K562 (cell line): ENCODE data around the gene MPRIP. TPM values are rescaled to one million over a fixed set of nuclear protein-coding genes. Genes with fewer than 3 reads are reported as not detected.

Experiments
- BRD4 ChIP-seq: fragments of 200-600 bp; sonication (generic); IDR thresholded peaks from 2 replicates; pipeline ENCODE4 v1.6.1; 2017; ENCODE audit warnings: inconsistent platforms
- CREM ChIP-seq: IDR thresholded peaks from 2 replicates; pipeline ENCODE4 v1.6.1; 2014; ENCODE audit warnings: antibody characterized with exemption, low read depth
- ELK1 ChIP-seq: sonication (generic); formaldehyde crosslinking; IDR thresholded peaks from 2 replicates; pipeline ENCODE4 v1.8.1; 2022; ENCODE audit warnings: missing genetic modification reagents
- FOXK2 ChIP-seq, 2 experiments: fragments of 450-650 bp; IDR thresholded peaks in 1 of 2; conservative IDR thresholded peaks in 1 of 2; 2 replicates each; pipeline ENCODE4 v1.6.1; 2016; ENCODE audit warnings: low read depth in 2 of 2, mild to moderate bottlenecking in 1 of 2
- KLF6 ChIP-seq: fragments of 250-450 bp; sonication (Bioruptor Pico); IDR thresholded peaks from 2 replicates; pipeline ENCODE4 v1.4.0; 2020; ENCODE audit warnings: mild to moderate bottlenecking, moderate library complexity, borderline replicate concordance
- MXI1 ChIP-seq: IDR thresholded peaks from 2 replicates; pipeline ENCODE4 v1.6.1; 2011; ENCODE audit warnings: low read depth, mild to moderate bottlenecking, improper control_type of control experiment, low read length
- NBN ChIP-seq: fragments of 450-650 bp; IDR thresholded peaks from 2 replicates; pipeline ENCODE4 v1.6.1; 2016; ENCODE audit warnings: low read depth, mild to moderate bottlenecking
- NCOA2 ChIP-seq, 2 experiments: fragments of 450-650 bp; IDR thresholded peaks; 2 replicates each; pipeline ENCODE4 v1.6.1; 2018; ENCODE audit warnings: mild to moderate bottlenecking in 2 of 2, moderate library complexity in 1 of 2; ENCODE audit not compliant: partially characterized antibody in 2 of 2
- NR0B1 ChIP-seq: fragments of 450-650 bp; IDR thresholded peaks from one replicate; pipeline ENCODE4 v1.6.1; 2018; ENCODE audit warnings: mild to moderate bottlenecking, moderate library complexity; ENCODE audit not compliant: partially characterized antibody
- RBM14 ChIP-seq: fragments of 200-400 bp; formaldehyde crosslinking; IDR thresholded peaks from 2 replicates; pipeline ENCODE4 v1.6.1; 2018; ENCODE audit warnings: low read depth, mild to moderate bottlenecking, low read length, moderate library complexity, borderline replicate concordance; ENCODE audit not compliant: insufficient read depth
- RFX1 ChIP-seq: fragments of 450-650 bp; IDR thresholded peaks from 2 replicates; pipeline ENCODE4 v1.6.1; 2016; ENCODE audit warnings: mild to moderate bottlenecking, moderate library complexity
- SOX6 ChIP-seq: fragments of 450-650 bp; IDR thresholded peaks from 2 replicates; pipeline ENCODE4 v1.6.1; 2014; ENCODE audit warnings: mild to moderate bottlenecking
- TEAD1 ChIP-seq, 2 experiments: fragments of 450-650 bp in 1 of 2; sonication (generic) in 1 of 2; formaldehyde crosslinking; IDR thresholded peaks; 2 replicates each; pipeline versions ENCODE4 v1.4.0 to v1.8.0; 2020 to 2022; ENCODE audit warnings: mild to moderate bottlenecking in 2 of 2, missing genetic modification reagents in 1 of 2
- XRCC3 ChIP-seq: fragments of 450-650 bp; IDR thresholded peaks from 2 replicates; pipeline ENCODE4 v1.6.1; 2017; ENCODE audit warnings: mild to moderate bottlenecking, moderate library complexity
- ZBTB33 ChIP-seq: sonication (generic); formaldehyde crosslinking; IDR thresholded peaks from 2 replicates; pipeline ENCODE4 v1.8.1; 2023; ENCODE audit warnings: mild to moderate bottlenecking, missing genetic modification reagents
- ZNF282 ChIP-seq: sonication (generic); formaldehyde crosslinking; IDR thresholded peaks from 2 replicates; pipeline ENCODE4 v1.8.1; 2023; ENCODE audit warnings: missing genetic modification reagents
- ZNF830 ChIP-seq: fragments of 250-450 bp; sonication (Bioruptor Pico); IDR thresholded peaks from 2 replicates; pipeline ENCODE4 v1.5.0; 2021; ENCODE audit warnings: mild to moderate bottlenecking
- polyA plus RNA-seq, 8 experiments: library from polyadenylated mRNA; depleted of rRNA in 4 of 8; stranded (reverse) in 5 of 8; unstranded in 3 of 8; fragments of >200 nt; fragmentation: Nextera tagmentation in 2 of 8; fragmentation: Illumina TruSeq in 1 of 8; extraction: Ambion mirVana in 2 of 8; extraction: Trizol in 1 of 8; gene quantifications; 2 replicates each; pipeline versions ENCODE4 v1.2.1 to v1.2.3, GENCODE V29; 2011 to 2014; ENCODE audit warnings: inconsistent platforms in 1 of 8, missing spikeins in 1 of 8
- total RNA-seq, 7 experiments: library from RNA; depleted of rRNA in 6 of 7; stranded (reverse); fragments of >200 nt in 6 of 7; fragmentation: Illumina TruSeq in 2 of 7; extraction: Trizol in 2 of 7; gene quantifications; 2 replicates each; pipeline versions ENCODE4 v1.2.1 to v1.2.3, GENCODE V29; 2011 to 2021; ENCODE audit warnings: low replicate concordance in 1 of 7
- TF ChIP-seq, protein P1 (sequence below), 2 experiments: fragments of 450-650 bp; IDR thresholded peaks; 2 replicates each; pipeline ENCODE4 v1.6.1; 2016
- TF ChIP-seq, protein P2 (sequence below): fragments of 250-450 bp; sonication (Bioruptor Pico); IDR thresholded peaks from 2 replicates; pipeline ENCODE4 v1.8.0; 2021; ENCODE audit warnings: mild to moderate bottlenecking, moderate library complexity
- TF ChIP-seq, protein P3 (sequence below): fragments of 250-450 bp; sonication (Bioruptor Pico); IDR thresholded peaks from 2 replicates; pipeline ENCODE4 v1.8.0; 2022; ENCODE audit warnings: moderate library complexity, mild to moderate bottlenecking, inconsistent platforms

Gene MPRIP
- total and polyA plus RNA-seq, 9 of the 15 experiments (the other 6 are each of a cell fraction or from before 2014, with no cell fraction given), result 10.0 to 72.6 (median 30.1) TPM

GRCh38 chr17:17028059-17028877 lies 14.0 kb upstream of the MPRIP start (continued):
- TF ChIP-seq, protein P1, sequence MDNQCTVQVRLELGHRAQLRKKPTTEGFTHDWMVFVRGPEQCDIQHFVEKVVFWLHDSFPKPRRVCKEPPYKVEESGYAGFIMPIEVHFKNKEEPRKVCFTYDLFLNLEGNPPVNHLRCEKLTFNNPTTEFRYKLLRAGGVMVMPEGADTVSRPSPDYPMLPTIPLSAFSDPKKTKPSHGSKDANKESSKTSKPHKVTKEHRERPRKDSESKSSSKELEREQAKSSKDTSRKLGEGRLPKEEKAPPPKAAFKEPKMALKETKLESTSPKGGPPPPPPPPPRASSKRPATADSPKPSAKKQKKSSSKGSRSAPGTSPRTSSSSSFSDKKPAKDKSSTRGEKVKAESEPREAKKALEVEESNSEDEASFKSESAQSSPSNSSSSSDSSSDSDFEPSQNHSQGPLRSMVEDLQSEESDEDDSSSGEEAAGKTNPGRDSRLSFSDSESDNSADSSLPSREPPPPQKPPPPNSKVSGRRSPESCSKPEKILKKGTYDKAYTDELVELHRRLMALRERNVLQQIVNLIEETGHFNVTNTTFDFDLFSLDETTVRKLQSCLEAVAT (IDR thresholded peaks at IDR 0.05), result no peak
- TF ChIP-seq RBM14 (no peak), NR0B1 (no peak), NBN (0 out of 2 replicates have a peak, but pooled peaks have one; percentile 29), RFX1 (no peak), MXI1 (peak; percentile 36; the same call in 1 of the 2 replicates), ZNF830 (CRISPR knock-in tag) (no peak), BRD4 (no peak), XRCC3 (no peak), KLF6 (CRISPR knock-in tag) (no peak), CREM (peak; percentile 86), ZNF282 (no peak), ELK1 (no peak), SOX6 (peak; percentile 63; the same call in 1 of the 2 replicates), ZBTB33 (CRISPR knock-in tag) (no peak), TEAD1 (CRISPR knock-in tag; IDR thresholded peaks at IDR 0.05) (peak in 1 of 2 experiments; percentile 91; a peak in 2 of 4 replicates), FOXK2 (conservative IDR thresholded peaks at IDR 0.05 in 1 of 2, IDR thresholded peaks at IDR 0.05 in 1 of 2; ENCODE audit: low read depth in 2 of 2) (no peak), NCOA2 (IDR thresholded peaks at IDR 0.05; ENCODE audit: partially characterized antibody in 2 of 2) (no peak)
- TF ChIP-seq, protein P2, sequence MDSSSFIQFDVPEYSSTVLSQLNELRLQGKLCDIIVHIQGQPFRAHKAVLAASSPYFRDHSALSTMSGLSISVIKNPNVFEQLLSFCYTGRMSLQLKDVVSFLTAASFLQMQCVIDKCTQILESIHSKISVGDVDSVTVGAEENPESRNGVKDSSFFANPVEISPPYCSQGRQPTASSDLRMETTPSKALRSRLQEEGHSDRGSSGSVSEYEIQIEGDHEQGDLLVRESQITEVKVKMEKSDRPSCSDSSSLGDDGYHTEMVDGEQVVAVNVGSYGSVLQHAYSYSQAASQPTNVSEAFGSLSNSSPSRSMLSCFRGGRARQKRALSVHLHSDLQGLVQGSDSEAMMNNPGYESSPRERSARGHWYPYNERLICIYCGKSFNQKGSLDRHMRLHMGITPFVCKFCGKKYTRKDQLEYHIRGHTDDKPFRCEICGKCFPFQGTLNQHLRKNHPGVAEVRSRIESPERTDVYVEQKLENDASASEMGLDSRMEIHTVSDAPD (CRISPR knock-in tag), result no peak
- TF ChIP-seq, protein P3, sequence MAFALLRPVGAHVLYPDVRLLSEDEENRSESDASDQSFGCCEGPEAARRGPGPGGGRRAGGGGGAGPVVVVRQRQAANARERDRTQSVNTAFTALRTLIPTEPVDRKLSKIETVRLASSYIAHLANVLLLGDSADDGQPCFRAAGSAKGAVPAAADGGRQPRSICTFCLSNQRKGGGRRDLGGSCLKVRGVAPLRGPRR (CRISPR knock-in tag), result no peak
